GM19193 (cell line): ENCODE measurements around the gene MRPS6.

ENCODE experiments used
- POLR2A ChIP-seq: IDR thresholded peaks from 4 replicates; pipeline ENCODE4 v1.6.1; 2011; ENCODE audit not compliant: insufficient read depth, insufficient read length; ENCODE audit errors: extremely low read depth

MRPS6 gene

GRCh38 chr21:34129901-34130715 is 56.7 kb downstream of the MRPS6 start:
- TF ChIP-seq POLR2A: no peak

- TF ChIP-seq POLR2A: no peak
Measured at GRCh38 chr21:34130716-34130985, 57.3 kb downstream of the MRPS6 start.

GRCh38 chr21:34131586-34131985 is 58.2 kb downstream of the MRPS6 start:
- TF ChIP-seq POLR2A: no peak

GRCh38 chr21:34132202-34132601 is 58.8 kb downstream of the MRPS6 start:
- no peak for TF ChIP-seq POLR2A

- no peak for TF ChIP-seq POLR2A
Measured at GRCh38 chr21:34132926-34133325, 59.5 kb downstream of the MRPS6 start.

- no peak for TF ChIP-seq POLR2A
Measured at GRCh38 chr21:34133392-34133791, 60.0 kb downstream of the MRPS6 start.

- no peak for TF ChIP-seq POLR2A
Measured at GRCh38 chr21:34133802-34134201, 60.4 kb downstream of the MRPS6 start.

GRCh38 chr21:34135330-34135729 is 62.0 kb downstream of the MRPS6 start:
- no peak for TF ChIP-seq POLR2A

GRCh38 chr21:34141373-34141772 is 68.0 kb downstream of the MRPS6 start:
- TF ChIP-seq POLR2A: no peak

GRCh38 chr21:34143685-34144182 is 70.4 kb downstream of the MRPS6 start:
- TF ChIP-seq POLR2A: no peak

- TF ChIP-seq POLR2A: no peak
Measured at GRCh38 chr21:34144224-34144623, 70.8 kb downstream of the MRPS6 start.

GRCh38 chr21:34147792-34148418 is 74.5 kb downstream of the MRPS6 start:
- TF ChIP-seq POLR2A: no peak

- no peak for TF ChIP-seq POLR2A
Measured at GRCh38 chr21:34148419-34148804, 75.0 kb downstream of the MRPS6 start.

GRCh38 chr21:34148826-34149558 is 75.6 kb downstream of the MRPS6 start:
- no peak for TF ChIP-seq POLR2A

- TF ChIP-seq POLR2A: no peak
Measured at GRCh38 chr21:34152500-34152899, 79.1 kb downstream of the MRPS6 start.

GRCh38 chr21:34154878-34155277 is 81.5 kb downstream of the MRPS6 start:
- no peak for TF ChIP-seq POLR2A
